HEK293 (cell line): Measurements from ENCODE around the gene CCT3.

Experiments used
- CTCF ChIA-PET: fragments of 350-600 bp; formaldehyde crosslinking; extraction: SDS; loops from one replicate; lab custom pipeline; 2021; ENCODE audit warnings: antibody characterized with exemption; lab: Yijun Ruan, JAX
- POLR2A ChIA-PET: fragments of 300-600 bp; formaldehyde crosslinking; extraction: SDS; loops from one replicate; lab custom pipeline; 2020; ENCODE audit warnings: antibody characterized with exemption, inconsistent platforms; lab: Yijun Ruan, JAX
- H3K27ac ChIP-seq: fragments of 200-500 bp; sonication (Bioruptor generic); 2 replicates; pipeline ENCODE4 v1.5.1; 2014; ENCODE audit warnings: low read depth, low read length, control low read depth, inconsistent platforms; ENCODE audit errors: extremely low read depth
- H3K36me3 ChIP-seq, 2 experiments: fragments of 200-500 bp in 1 of 2; sonication (Bioruptor generic) in 1 of 2; 1 replicate in 1 of 2; 2 replicates in 1 of 2; pipeline ENCODE4 v1.5.1; 2014 to 2017; ENCODE audit warnings: inconsistent platforms in 2 of 2, low read length in 2 of 2; ENCODE audit not compliant: control insufficient read depth in 2 of 2, insufficient read depth in 1 of 2
- H3K4me1 ChIP-seq: fragments of 200-500 bp; sonication (Bioruptor generic); 2 replicates; pipeline ENCODE4 v1.5.1; 2014; ENCODE audit warnings: mild to moderate bottlenecking, low read length, inconsistent platforms; ENCODE audit not compliant: control insufficient read depth, insufficient read depth
- H3K4me3 ChIP-seq: 2 replicates; pipeline ENCODE4 v1.5.1; 2011; ENCODE audit warnings: low read depth, mild to moderate bottlenecking, control low read depth, low read length, moderate library complexity
- H3K9me3 ChIP-seq: fragments of 200-500 bp; sonication (Bioruptor generic); 2 replicates; pipeline ENCODE4 v1.5.1; 2014; ENCODE audit warnings: low read depth, low read length, inconsistent platforms; ENCODE audit not compliant: control insufficient read depth, insufficient read depth
- BCL11B ChIP-seq: fragments of 450-650 bp; formaldehyde crosslinking; IDR thresholded peaks from 2 replicates; pipeline ENCODE4 v1.5.1; 2016; ENCODE audit warnings: low read depth, missing biosample characterization, missing genetic modification characterization
- GLIS1 ChIP-seq: fragments of 450-650 bp; formaldehyde crosslinking; IDR thresholded peaks from 2 replicates; pipeline ENCODE4 v1.5.1; 2016; ENCODE audit warnings: missing biosample characterization, missing genetic modification characterization
- HOXD13 ChIP-seq: sonication (generic); formaldehyde crosslinking; IDR thresholded peaks from 2 replicates; pipeline ENCODE4 v1.8.0; 2022; ENCODE audit warnings: missing genetic modification reagents, borderline replicate concordance
- IKZF3 ChIP-seq: fragments of 450-650 bp; IDR thresholded peaks from 2 replicates; pipeline ENCODE4 v1.5.0; 2018; ENCODE audit warnings: missing biosample characterization, mild to moderate bottlenecking, missing genetic modification characterization, moderate library complexity
- KLF1 ChIP-seq: fragments of 450-650 bp; formaldehyde crosslinking; IDR thresholded peaks from 2 replicates; pipeline ENCODE4 v1.5.1; 2016; ENCODE audit warnings: missing biosample characterization, missing genetic modification characterization
- KLF7 ChIP-seq: fragments of 450-650 bp; formaldehyde crosslinking; IDR thresholded peaks from 2 replicates; pipeline ENCODE4 v1.5.1; 2016; ENCODE audit warnings: missing biosample characterization, missing genetic modification characterization, borderline replicate concordance
- KLF9 ChIP-seq: fragments of 450-650 bp; formaldehyde crosslinking; IDR thresholded peaks from 2 replicates; pipeline ENCODE4 v1.5.1; 2016; ENCODE audit warnings: missing biosample characterization, missing genetic modification characterization, low read depth
- PRDM10 ChIP-seq: fragments of 450-650 bp; formaldehyde crosslinking; IDR thresholded peaks from 2 replicates; pipeline ENCODE4 v1.5.1; 2016; ENCODE audit warnings: missing biosample characterization, missing genetic modification characterization
- SCRT1 ChIP-seq: fragments of 450-650 bp; formaldehyde crosslinking; IDR thresholded peaks from 2 replicates; pipeline ENCODE4 v1.5.1; 2016; ENCODE audit warnings: missing biosample characterization, missing genetic modification characterization, borderline replicate concordance
- WT1 ChIP-seq: fragments of 450-650 bp; formaldehyde crosslinking; IDR thresholded peaks from 2 replicates; pipeline ENCODE4 v1.5.1; 2016; ENCODE audit warnings: missing biosample characterization, missing genetic modification characterization
- ZFHX2 ChIP-seq: fragments of 450-650 bp; formaldehyde crosslinking; conservative IDR thresholded peaks from 2 replicates; pipeline ENCODE4 v1.5.1; 2016; ENCODE audit warnings: missing biosample characterization, missing genetic modification characterization
- ZNF121 ChIP-seq: fragments of 450-650 bp; formaldehyde crosslinking; IDR thresholded peaks from 2 replicates; pipeline ENCODE4 v1.5.1; 2016; ENCODE audit warnings: missing biosample characterization, missing genetic modification characterization
- ZNF2 ChIP-seq: fragments of 450-650 bp; formaldehyde crosslinking; IDR thresholded peaks from 2 replicates; pipeline ENCODE4 v1.5.1; 2016; ENCODE audit warnings: missing biosample characterization, missing genetic modification characterization
- ZNF221 ChIP-seq: fragments of 450-650 bp; formaldehyde crosslinking; IDR thresholded peaks from 2 replicates; pipeline ENCODE4 v1.5.1; 2017; ENCODE audit warnings: missing biosample characterization, missing genetic modification characterization, borderline replicate concordance
- ZNF302 ChIP-seq: fragments of 450-650 bp; formaldehyde crosslinking; IDR thresholded peaks from 2 replicates; pipeline ENCODE4 v1.5.1; 2016; ENCODE audit warnings: missing biosample characterization, missing genetic modification characterization, low read depth
- ZNF311 ChIP-seq: fragments of 450-650 bp; formaldehyde crosslinking; IDR thresholded peaks from 2 replicates; pipeline ENCODE4 v1.5.1; 2017; ENCODE audit warnings: missing biosample characterization, missing genetic modification characterization, borderline replicate concordance
- ZNF324 ChIP-seq: fragments of 450-650 bp; formaldehyde crosslinking; IDR thresholded peaks from 2 replicates; pipeline ENCODE4 v1.5.1; 2016; ENCODE audit warnings: missing biosample characterization, missing genetic modification characterization
- ZNF335 ChIP-seq: fragments of 450-650 bp; formaldehyde crosslinking; conservative IDR thresholded peaks from 2 replicates; pipeline ENCODE4 v1.5.1; 2016; ENCODE audit warnings: missing biosample characterization, missing genetic modification characterization
- ZNF341 ChIP-seq: fragments of 450-650 bp; formaldehyde crosslinking; IDR thresholded peaks from 2 replicates; pipeline ENCODE4; 2016; ENCODE audit warnings: low read depth, missing biosample characterization, missing genetic modification characterization
- ZNF362 ChIP-seq: fragments of 450-650 bp; formaldehyde crosslinking; IDR thresholded peaks from 2 replicates; pipeline ENCODE4 v1.5.1; 2016; ENCODE audit warnings: missing biosample characterization, missing genetic modification characterization
- ZNF423 ChIP-seq: fragments of 450-650 bp; formaldehyde crosslinking; IDR thresholded peaks from 2 replicates; pipeline ENCODE4 v1.5.1; 2016; ENCODE audit warnings: missing biosample characterization, missing genetic modification characterization
- ZNF558 ChIP-seq: fragments of 450-650 bp; formaldehyde crosslinking; IDR thresholded peaks from 2 replicates; pipeline ENCODE4 v1.5.1; 2016; ENCODE audit warnings: missing biosample characterization, missing genetic modification characterization
- ZNF560 ChIP-seq: fragments of 450-650 bp; formaldehyde crosslinking; IDR thresholded peaks from 2 replicates; pipeline ENCODE4 v1.5.1; 2017; ENCODE audit warnings: missing biosample characterization, missing genetic modification characterization, borderline replicate concordance
- ZNF596 ChIP-seq: fragments of 450-650 bp; IDR thresholded peaks from 2 replicates; pipeline ENCODE4 v1.5.0; 2018; ENCODE audit warnings: missing biosample characterization, mild to moderate bottlenecking, missing genetic modification characterization, moderate library complexity
- ZNF626 ChIP-seq: fragments of 450-650 bp; sonication (Bioruptor Pico); formaldehyde crosslinking; IDR thresholded peaks from 2 replicates; pipeline ENCODE4 v1.5.1; 2018; ENCODE audit warnings: missing biosample characterization, missing genetic modification characterization, inconsistent platforms
- TF ChIP-seq, protein P1 (sequence below): fragments of 450-650 bp; formaldehyde crosslinking; IDR thresholded peaks from 2 replicates; pipeline ENCODE4 v1.5.1; 2017; ENCODE audit warnings: missing biosample characterization, missing genetic modification characterization
- TF ChIP-seq, protein P2 (sequence below): fragments of 450-650 bp; formaldehyde crosslinking; IDR thresholded peaks from 2 replicates; pipeline ENCODE4 v1.5.1; 2016; ENCODE audit warnings: missing biosample characterization, missing genetic modification characterization
- TF ChIP-seq, protein P3 (sequence below): fragments of 450-650 bp; formaldehyde crosslinking; IDR thresholded peaks from 2 replicates; pipeline ENCODE4 v1.5.1; 2016; ENCODE audit warnings: missing biosample characterization, missing genetic modification characterization

CCT3 gene

DNA sequence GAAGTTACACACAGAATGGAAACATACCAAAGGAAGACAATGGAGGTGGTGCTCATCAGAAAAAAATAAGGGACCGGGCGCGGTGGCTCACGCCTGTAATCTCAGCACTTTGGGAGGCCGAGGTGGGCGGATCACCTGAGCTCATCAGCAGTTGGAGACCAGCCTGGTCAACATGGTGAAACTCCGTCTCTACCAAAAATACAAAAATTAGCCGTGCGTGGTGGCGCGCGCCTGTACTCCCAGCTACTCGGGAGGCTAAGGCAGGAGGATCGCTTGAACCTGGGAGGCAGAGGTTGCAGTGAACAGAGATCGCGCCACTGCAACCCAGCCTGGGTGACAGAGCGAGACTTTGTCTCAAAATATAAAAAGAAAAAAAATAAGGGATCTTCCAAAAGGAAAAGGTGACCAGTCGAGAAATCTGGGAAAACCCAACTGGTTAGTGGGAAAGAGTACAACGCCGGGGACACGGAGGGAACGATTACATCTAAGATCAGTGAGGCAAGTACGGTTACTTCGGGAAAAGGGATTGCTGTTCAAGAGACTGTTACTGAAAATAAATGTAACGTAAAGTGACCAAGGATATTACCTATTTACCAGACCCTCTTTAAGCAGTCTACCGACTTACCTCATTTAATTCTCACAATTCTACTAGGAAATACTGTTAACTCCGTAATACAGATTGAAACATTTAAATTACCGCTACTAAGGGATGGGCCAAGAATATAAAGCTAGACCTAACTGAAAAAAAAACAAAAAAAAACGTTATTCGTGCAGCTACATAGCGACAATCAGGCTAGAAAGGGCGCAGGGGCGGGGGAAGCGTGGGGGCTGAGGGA, 822 bp downstream of the CCT3 start:
- POLR2A ChIA-PET: interaction anchor here (0.5 to 1.4 kb wide), 11 partner anchors 9 to 411 kb away, joined by 3 to 9 read pairs (median 4); partner anchors contain the start of genes SMG5 and TMEM79
- Histone ChIP-seq H3K36me3 (peaks cover 32 to 44% of the 10 kb centered on the region in 2 experiments), H3K9me3 (no peaks in the 10 kb centered on the region), H3K4me1 (peaks cover 5% of the 10 kb centered on the region; the same call in 1 of the 2 replicates), H3K4me3 (peak overlapping the region; percentile 71), H3K27ac (peak overlapping the region; percentile 65; the same call in 1 of the 2 replicates)
- CTCF ChIA-PET: interaction anchor here (0.5 to 2.1 kb wide), 13 partner anchors 10 to 402 kb away, joined by 3 to 14 read pairs (median 4); no protein-coding TSS in a partner anchor
- TF ChIP-seq KLF7 (tag by site-specific recombination) (no peak), GLIS1 (tag by site-specific recombination) (peak; percentile 16; the same call in 1 of the 2 replicates), ZFHX2 (peak; percentile 54), ZNF341 (tag by site-specific recombination) (no peak), ZNF560 (no peak), KLF1 (tag by site-specific recombination) (peak; percentile 31; the same call in 1 of the 2 replicates), SCRT1 (no peak), BCL11B (tag by site-specific recombination) (no peak), ZNF121 (tag by site-specific recombination) (no peak), IKZF3 (peak; percentile 58; the same call in 1 of the 2 replicates), ZNF324 (tag by site-specific recombination) (peak; percentile 34; the same call in 1 of the 2 replicates), ZNF596 (no peak), ZNF558 (tag by site-specific recombination) (no peak), ZNF302 (no peak), ZNF335 (tag by site-specific recombination) (no peak), PRDM10 (tag by site-specific recombination) (peak; percentile 74), ZNF626 (no peak), KLF9 (tag by site-specific recombination) (0 out of 2 replicates have a peak, but pooled peaks have one; percentile 32), ZNF311 (tag by site-specific recombination) (no peak), ZNF423 (tag by site-specific recombination) (no peak), ZNF362 (peak; percentile 90), ZNF2 (tag by site-specific recombination) (peak; percentile 56), WT1 (no peak), HOXD13 (CRISPR knock-in tag) (no peak), ZNF221 (tag by site-specific recombination) (no peak)
- TF ChIP-seq, protein P1, sequence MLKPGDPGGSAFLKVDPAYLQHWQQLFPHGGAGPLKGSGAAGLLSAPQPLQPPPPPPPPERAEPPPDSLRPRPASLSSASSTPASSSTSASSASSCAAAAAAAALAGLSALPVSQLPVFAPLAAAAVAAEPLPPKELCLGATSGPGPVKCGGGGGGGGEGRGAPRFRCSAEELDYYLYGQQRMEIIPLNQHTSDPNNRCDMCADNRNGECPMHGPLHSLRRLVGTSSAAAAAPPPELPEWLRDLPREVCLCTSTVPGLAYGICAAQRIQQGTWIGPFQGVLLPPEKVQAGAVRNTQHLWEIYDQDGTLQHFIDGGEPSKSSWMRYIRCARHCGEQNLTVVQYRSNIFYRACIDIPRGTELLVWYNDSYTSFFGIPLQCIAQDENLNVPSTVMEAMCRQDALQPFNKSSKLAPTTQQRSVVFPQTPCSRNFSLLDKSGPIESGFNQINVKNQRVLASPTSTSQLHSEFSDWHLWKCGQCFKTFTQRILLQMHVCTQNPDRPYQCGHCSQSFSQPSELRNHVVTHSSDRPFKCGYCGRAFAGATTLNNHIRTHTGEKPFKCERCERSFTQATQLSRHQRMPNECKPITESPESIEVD (tag by site-specific recombination): no peak
- TF ChIP-seq, protein P2, sequence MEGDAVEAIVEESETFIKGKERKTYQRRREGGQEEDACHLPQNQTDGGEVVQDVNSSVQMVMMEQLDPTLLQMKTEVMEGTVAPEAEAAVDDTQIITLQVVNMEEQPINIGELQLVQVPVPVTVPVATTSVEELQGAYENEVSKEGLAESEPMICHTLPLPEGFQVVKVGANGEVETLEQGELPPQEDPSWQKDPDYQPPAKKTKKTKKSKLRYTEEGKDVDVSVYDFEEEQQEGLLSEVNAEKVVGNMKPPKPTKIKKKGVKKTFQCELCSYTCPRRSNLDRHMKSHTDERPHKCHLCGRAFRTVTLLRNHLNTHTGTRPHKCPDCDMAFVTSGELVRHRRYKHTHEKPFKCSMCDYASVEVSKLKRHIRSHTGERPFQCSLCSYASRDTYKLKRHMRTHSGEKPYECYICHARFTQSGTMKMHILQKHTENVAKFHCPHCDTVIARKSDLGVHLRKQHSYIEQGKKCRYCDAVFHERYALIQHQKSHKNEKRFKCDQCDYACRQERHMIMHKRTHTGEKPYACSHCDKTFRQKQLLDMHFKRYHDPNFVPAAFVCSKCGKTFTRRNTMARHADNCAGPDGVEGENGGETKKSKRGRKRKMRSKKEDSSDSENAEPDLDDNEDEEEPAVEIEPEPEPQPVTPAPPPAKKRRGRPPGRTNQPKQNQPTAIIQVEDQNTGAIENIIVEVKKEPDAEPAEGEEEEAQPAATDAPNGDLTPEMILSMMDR (tag by site-specific recombination): no peak
- TF ChIP-seq, protein P3, sequence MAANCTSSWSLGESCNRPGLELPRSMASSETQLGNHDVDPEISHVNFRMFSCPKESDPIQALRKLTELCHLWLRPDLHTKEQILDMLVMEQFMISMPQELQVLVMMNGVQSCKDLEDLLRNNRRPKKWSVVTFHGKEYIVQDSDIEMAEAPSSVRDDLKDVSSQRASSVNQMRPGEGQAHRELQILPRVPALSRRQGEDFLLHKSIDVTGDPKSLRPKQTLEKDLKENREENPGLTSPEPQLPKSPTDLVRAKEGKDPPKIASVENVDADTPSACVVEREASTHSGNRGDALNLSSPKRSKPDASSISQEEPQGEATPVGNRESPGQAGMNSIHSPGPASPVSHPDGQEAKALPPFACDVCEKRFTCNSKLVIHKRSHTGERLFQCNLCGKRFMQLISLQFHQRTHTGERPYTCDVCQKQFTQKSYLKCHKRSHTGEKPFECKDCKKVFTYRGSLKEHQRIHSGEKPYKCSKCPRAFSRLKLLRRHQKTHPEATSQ (tag by site-specific recombination): no peak
